ENCODE measurements around the gene PNCK.

DNA sequence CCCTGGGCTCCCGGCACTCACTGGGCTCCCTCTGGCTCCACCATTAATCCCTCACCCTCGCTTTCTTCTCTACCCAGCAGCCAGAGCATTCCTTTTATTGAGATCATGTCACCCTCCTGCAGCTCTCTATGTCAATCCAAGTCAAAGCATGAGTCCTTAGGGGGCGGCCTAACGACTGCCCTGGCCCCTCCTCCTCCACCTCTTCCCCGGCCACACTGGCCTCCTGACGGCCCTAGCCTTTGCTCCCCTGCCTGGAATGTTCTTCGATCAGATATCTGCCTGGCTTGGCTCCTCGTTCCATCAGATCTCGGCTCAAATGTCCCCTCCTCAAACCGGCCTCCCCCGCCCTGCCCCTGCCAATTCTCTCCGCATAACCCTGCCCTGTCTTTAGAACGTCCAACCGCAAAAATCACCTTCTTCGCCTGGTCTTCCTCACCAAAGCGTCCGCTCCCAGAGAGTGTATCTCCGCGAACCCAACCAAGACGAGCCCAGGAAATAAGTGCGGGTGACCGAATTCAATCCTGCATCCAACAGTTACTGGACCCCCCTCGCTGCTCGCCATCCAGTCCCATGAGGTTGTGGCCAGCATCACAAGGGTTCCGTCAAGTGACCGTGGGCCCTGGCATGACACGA lies 722 bp upstream of the PNCK start:
- TF ChIP-seq POLR2AphosphoS5 (IDR thresholded peaks at IDR 0.05; ENCODE audit: low read depth, low read length), result no peak
- TF ChIP-seq SPI1 (IDR thresholded peaks at IDR 0.05; ENCODE audit: low read depth, low read length), result no peak
- no peak for TF ChIP-seq POLR2A (IDR thresholded peaks at IDR 0.05; ENCODE audit: low read depth, low read length)
- TF ChIP-seq TAF1 (IDR thresholded peaks at IDR 0.05; ENCODE audit: low read depth, low read length), result no peak
- TF ChIP-seq POU2F2 (IDR thresholded peaks at IDR 0.05; ENCODE audit: low read depth, low read length), result no peak
- TF ChIP-seq PAX5 (IDR thresholded peaks at IDR 0.05; ENCODE audit: insufficient read depth, low read length, severe bottlenecking), result no peak
